ENCODE results near the gene SNRNP25.

Gene SNRNP25

GRCh38 chr16:101586-101985 lies 48.0 kb downstream of the SNRNP25 start:
- DNase-seq (ENCODE audit: low read depth in 2 of 2): no peak

GRCh38 chr16:102060-102855 lies 48.6 kb downstream of the SNRNP25 start:
- DNase-seq (ENCODE audit: low read depth in 2 of 2): no peak

GRCh38 chr16:104355-104754 lies 50.7 kb downstream of the SNRNP25 start:
- no peak for DNase-seq (ENCODE audit: low read depth in 2 of 2)

GRCh38 chr16:104928-105327 lies 51.3 kb downstream of the SNRNP25 start:
- DNase-seq (ENCODE audit: low read depth in 2 of 2): no peak

GRCh38 chr16:105521-105920 lies 51.9 kb downstream of the SNRNP25 start:
- DNase-seq (ENCODE audit: low read depth in 2 of 2): no peak

GRCh38 chr16:106623-107324 lies 53.1 kb downstream of the SNRNP25 start:
- peak in 1 of 2 donors; percentile 28 for DNase-seq (ENCODE audit: low read depth in 2 of 2)
